Activated CD8-positive, alpha-beta T cell treated with anti-CD3 and anti-CD28 coated beads for 36 hours (primary cell): ENCODE measurements around the gene DRGX. TPM values are rescaled to one million over a fixed set of nuclear protein-coding genes. Genes with fewer than 3 reads are reported as not detected.

Source experiments
- ATAC-seq: fragments of 200-7000 bp; cut with Tn5 transposase; one replicate; pipeline ENCODE4 v1.10.0; 2021; ENCODE audit warnings: mild to moderate bottlenecking, moderate library complexity
- CTCF ChIA-PET: fragments of 350-600 bp; sonication (Branson Sonifier 250); formaldehyde crosslinking; loops from one replicate; lab custom pipeline; 2021; ENCODE audit warnings: antibody characterized with exemption; lab: Charles Lee
- POLR2A ChIA-PET: fragments of 350-600 bp; sonication (Branson Sonifier 250); formaldehyde crosslinking; loops from one replicate; lab custom pipeline; 2021; ENCODE audit warnings: antibody characterized with exemption; lab: Charles Lee
- DNase-seq: peaks from one replicate; pipeline ENCODE4 v3.0.0-alpha.2; 2020
- H3K27ac Mint-ChIP-seq: one replicate; pipeline ENCODE4 v1.8.0; 2021; ENCODE audit warnings: mild to moderate bottlenecking, mixed read lengths
- H3K27me3 Mint-ChIP-seq: one replicate; pipeline ENCODE4 v1.8.0; 2021; ENCODE audit warnings: mixed read lengths
- H3K36me3 Mint-ChIP-seq: one replicate; pipeline ENCODE4 v1.8.0; 2021; ENCODE audit warnings: low read depth, mixed read lengths
- H3K4me1 Mint-ChIP-seq: one replicate; pipeline ENCODE4 v1.8.0; 2021; ENCODE audit warnings: low read depth, mixed read lengths
- H3K4me3 Mint-ChIP-seq: one replicate; pipeline ENCODE4 v1.8.0; 2021; ENCODE audit warnings: mild to moderate bottlenecking, moderate library complexity, mixed read lengths
- H3K9me3 Mint-ChIP-seq: one replicate; pipeline ENCODE4 v1.8.0; 2021; ENCODE audit warnings: mixed read lengths
- CTCF ChIP-seq: fragments of 200-600 bp; IDR thresholded peaks from one replicate; pipeline ENCODE4 v1.8.0; 2022; ENCODE audit warnings: antibody characterized with exemption, mild to moderate bottlenecking
- intact Hi-C: fragments of 100-400 bp; cut with micrococcal nuclease; formaldehyde crosslinking; loops from one replicate; pipeline ENCODE4 v1.10.0; 2022
- total RNA-seq, 2 experiments: library from RNA; stranded (reverse); gene quantifications; one replicate each; pipeline ENCODE4 v1.2.3, GENCODE V29; 2021

DRGX gene
- total RNA-seq, 2 experiments from 2014 or later: not detected

GRCh38 chr10:49352323-49352722 is 43.6 kb downstream of the DRGX start:
- H3K27me3 Mint-ChIP-seq: peaks cover 2% of the 10 kb centered on the region
- H3K36me3 Mint-ChIP-seq: no peaks in the 10 kb centered on the region
- POLR2A ChIA-PET: interaction anchor here (0.8 kb wide), 1 partner anchor 22 kb away, joined by 3 read pairs; no protein-coding TSS in a partner anchor
- DNase-seq (no peak), ATAC-seq (no peak)
- no peak for TF ChIP-seq CTCF
- peaks cover 3% of the 10 kb centered on the region for H3K4me1 Mint-ChIP-seq
- CTCF ChIA-PET: interaction anchor here (1.0 kb wide), 1 partner anchor 55 kb away, joined by 5 read pairs; no protein-coding TSS in a partner anchor
- no peak overlapping the region for H3K4me3 Mint-ChIP-seq
- intact Hi-C loops: no loop called here
- peaks cover 5% of the 10 kb centered on the region for H3K9me3 Mint-ChIP-seq
- no peak overlapping the region for H3K27ac Mint-ChIP-seq

GRCh38 chr10:49351669-49352068 is 44.2 kb downstream of the DRGX start:
- Mint-ChIP-seq H3K36me3 (no peaks in the 10 kb centered on the region), H3K4me3 (no peak overlapping the region), H3K4me1 (no peaks in the 10 kb centered on the region), H3K27ac (no peak overlapping the region), H3K9me3 (peaks cover 5% of the 10 kb centered on the region), H3K27me3 (peaks cover 2% of the 10 kb centered on the region)
- DNase-seq: no peak
- POLR2A ChIA-PET: no interaction called here
- intact Hi-C loops: no loop called here
- TF ChIP-seq CTCF: no peak
- ATAC-seq: no peak
- CTCF ChIA-PET: interaction anchor here (1.0 kb wide), 1 partner anchor 56 kb away, joined by 5 read pairs; no protein-coding TSS in a partner anchor

GRCh38 chr10:49350846-49351532 is 44.9 kb downstream of the DRGX start:
- TF ChIP-seq CTCF: no peak
- ChIA-PET POLR2A (interaction anchor here (1.0 kb wide), 1 partner anchor 13 kb away, joined by 3 read pairs; no protein-coding TSS in a partner anchor), CTCF (no interaction called here)
- H3K4me3 Mint-ChIP-seq: no peak overlapping the region
- H3K27ac Mint-ChIP-seq: no peak overlapping the region
- DNase-seq: no peak
- ATAC-seq: no peak
- H3K27me3 Mint-ChIP-seq: peaks cover under 1% of the 10 kb centered on the region
- H3K4me1 Mint-ChIP-seq: no peaks in the 10 kb centered on the region
- peaks cover 5% of the 10 kb centered on the region for H3K9me3 Mint-ChIP-seq
- no peaks in the 10 kb centered on the region for H3K36me3 Mint-ChIP-seq
- intact Hi-C loops: no loop called here

GRCh38 chr10:49350138-49350537 is 45.8 kb downstream of the DRGX start:
- no peak for DNase-seq

More at GRCh38 chr10:49350138-49350537, 45.8 kb downstream of the DRGX start:
- H3K4me3 Mint-ChIP-seq: no peak overlapping the region
- CTCF ChIA-PET: no interaction called here
- H3K36me3 Mint-ChIP-seq: no peaks in the 10 kb centered on the region
- ATAC-seq: no peak
- peaks cover 5% of the 10 kb centered on the region for H3K9me3 Mint-ChIP-seq
- POLR2A ChIA-PET: interaction anchor here (1.0 kb wide), 1 partner anchor 12 kb away, joined by 3 read pairs; no protein-coding TSS in a partner anchor
- intact Hi-C loops: no loop called here
- H3K4me1 Mint-ChIP-seq: no peaks in the 10 kb centered on the region
- no peaks in the 10 kb centered on the region for H3K27me3 Mint-ChIP-seq
- H3K27ac Mint-ChIP-seq: no peak overlapping the region
- TF ChIP-seq CTCF: no peak
